ENCODE results near the gene PCLO. TPM values are rescaled to one million over a fixed set of nuclear protein-coding genes. Genes with fewer than 3 reads are reported as not detected.

Gene PCLO
- total RNA-seq, 2 experiments from 2014 or later: 0.35 to 1.4 TPM

DNA sequence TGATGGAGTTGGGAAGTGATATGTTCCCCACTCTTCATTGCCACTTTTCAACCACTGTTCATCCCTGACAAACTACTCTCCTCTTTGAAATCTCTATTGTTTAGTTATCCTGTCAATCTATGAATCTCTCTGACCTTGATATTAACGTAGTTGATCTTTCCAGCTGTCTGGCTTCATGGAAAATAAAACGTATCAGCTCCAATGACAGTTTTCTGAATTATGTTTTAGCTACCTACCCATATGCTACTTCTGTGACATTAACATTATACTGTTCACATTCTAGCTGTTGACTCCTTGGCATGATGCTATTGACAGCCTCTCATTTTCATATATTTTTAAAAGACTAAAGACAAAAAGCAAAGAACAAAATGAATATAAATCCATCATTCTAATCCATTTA is 53.3 kb downstream of the PCLO start:
- no peak for DNase-seq (ENCODE audit: low spot score)
- Histone ChIP-seq H3K27ac (ENCODE audit: low read depth, low read length, poor library complexity, severe bottlenecking) (no peak overlapping the region), H3K9me3 (ENCODE audit: low read length) (no peaks in the 10 kb centered on the region), H4K20me1 (ENCODE audit: insufficient read depth, low read length) (no peaks in the 10 kb centered on the region), H3K79me2 (ENCODE audit: insufficient read depth, low read depth, low read length) (no peaks in the 10 kb centered on the region), H3K4me2 (ENCODE audit: low read length) (no peak overlapping the region), H2AFZ (ENCODE audit: low read length) (no peak overlapping the region), H3K36me3 (ENCODE audit: insufficient read depth, low read length) (no peaks in the 10 kb centered on the region), H3K4me1 (ENCODE audit: insufficient read depth, low read length, poor library complexity, severe bottlenecking) (no peaks in the 10 kb centered on the region), H3K4me3 (ENCODE audit: low read depth, low read length, poor library complexity, severe bottlenecking) (no peak overlapping the region), H3K9me2 (ENCODE audit: insufficient read depth, low read length) (no peaks in the 10 kb centered on the region)
- ChIA-PET POLR2A (interaction anchor here (0.6 kb wide), 1 partner anchor 37 kb away, joined by 3 read pairs; no protein-coding TSS in a partner anchor), CTCF (ENCODE audit: unreplicated experiment) (no interaction called here)
- no TSS peak for BruUV-seq (replicated peaks)
- TF ChIP-seq, protein P1, sequence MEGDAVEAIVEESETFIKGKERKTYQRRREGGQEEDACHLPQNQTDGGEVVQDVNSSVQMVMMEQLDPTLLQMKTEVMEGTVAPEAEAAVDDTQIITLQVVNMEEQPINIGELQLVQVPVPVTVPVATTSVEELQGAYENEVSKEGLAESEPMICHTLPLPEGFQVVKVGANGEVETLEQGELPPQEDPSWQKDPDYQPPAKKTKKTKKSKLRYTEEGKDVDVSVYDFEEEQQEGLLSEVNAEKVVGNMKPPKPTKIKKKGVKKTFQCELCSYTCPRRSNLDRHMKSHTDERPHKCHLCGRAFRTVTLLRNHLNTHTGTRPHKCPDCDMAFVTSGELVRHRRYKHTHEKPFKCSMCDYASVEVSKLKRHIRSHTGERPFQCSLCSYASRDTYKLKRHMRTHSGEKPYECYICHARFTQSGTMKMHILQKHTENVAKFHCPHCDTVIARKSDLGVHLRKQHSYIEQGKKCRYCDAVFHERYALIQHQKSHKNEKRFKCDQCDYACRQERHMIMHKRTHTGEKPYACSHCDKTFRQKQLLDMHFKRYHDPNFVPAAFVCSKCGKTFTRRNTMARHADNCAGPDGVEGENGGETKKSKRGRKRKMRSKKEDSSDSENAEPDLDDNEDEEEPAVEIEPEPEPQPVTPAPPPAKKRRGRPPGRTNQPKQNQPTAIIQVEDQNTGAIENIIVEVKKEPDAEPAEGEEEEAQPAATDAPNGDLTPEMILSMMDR (conservative IDR thresholded peaks at IDR 0.05; ENCODE audit: low read length): no peak
- no peak for TF ChIP-seq EZH2phosphoT487 (IDR thresholded peaks at IDR 0.05; ENCODE audit: borderline replicate concordance, low read depth, low read length)
- intact Hi-C loops (cut with micrococcal nuclease; ENCODE audit: unreplicated experiment): no loop called here

DNA sequence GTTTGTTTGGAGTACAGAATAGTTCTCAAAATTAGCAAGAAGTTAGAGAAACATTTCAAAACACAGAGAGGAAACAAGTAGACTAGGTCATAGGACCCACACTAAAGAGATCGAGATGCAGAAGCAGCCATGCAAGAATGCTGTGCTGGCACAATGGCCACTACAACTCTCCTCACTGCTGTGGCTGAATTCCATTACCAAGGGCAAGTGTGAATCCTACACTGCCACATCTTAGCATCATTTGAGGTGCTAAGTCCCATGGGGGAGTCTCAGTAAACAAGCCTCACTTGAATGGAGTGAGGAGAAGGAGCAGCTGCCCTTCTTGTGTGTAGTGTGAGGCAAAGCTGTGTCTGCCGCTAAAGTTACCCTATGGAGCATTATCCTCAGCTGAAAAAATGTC is 56.7 kb downstream of the PCLO start:
- H3K27ac ChIP-seq (ENCODE audit: low read depth, low read length, poor library complexity, severe bottlenecking): no peak overlapping the region
- TF ChIP-seq EZH2phosphoT487 (IDR thresholded peaks at IDR 0.05; ENCODE audit: borderline replicate concordance, low read depth, low read length): no peak
- TF ChIP-seq, protein P1 (conservative IDR thresholded peaks at IDR 0.05; ENCODE audit: low read length): no peak
- intact Hi-C loops (cut with micrococcal nuclease; ENCODE audit: unreplicated experiment): no loop called here
- no peak for DNase-seq (ENCODE audit: low spot score)
- H2AFZ ChIP-seq (ENCODE audit: low read length): no peak overlapping the region
- H3K9me3 ChIP-seq (ENCODE audit: low read length): no peaks in the 10 kb centered on the region
- H4K20me1 ChIP-seq (ENCODE audit: insufficient read depth, low read length): no peaks in the 10 kb centered on the region
- H3K4me3 ChIP-seq (ENCODE audit: low read depth, low read length, poor library complexity, severe bottlenecking): no peak overlapping the region
- BruUV-seq (replicated peaks): no TSS peak
- no peaks in the 10 kb centered on the region for H3K4me1 ChIP-seq (ENCODE audit: insufficient read depth, low read length, poor library complexity, severe bottlenecking)
- no peaks in the 10 kb centered on the region for H3K9me2 ChIP-seq (ENCODE audit: insufficient read depth, low read length)
- CTCF ChIA-PET (ENCODE audit: unreplicated experiment): no interaction called here
- no peak overlapping the region for H3K4me2 ChIP-seq (ENCODE audit: low read length)
- no peaks in the 10 kb centered on the region for H3K79me2 ChIP-seq (ENCODE audit: insufficient read depth, low read depth, low read length)
- POLR2A ChIA-PET: no interaction called here
- H3K36me3 ChIP-seq (ENCODE audit: insufficient read depth, low read length): no peaks in the 10 kb centered on the region

DNA sequence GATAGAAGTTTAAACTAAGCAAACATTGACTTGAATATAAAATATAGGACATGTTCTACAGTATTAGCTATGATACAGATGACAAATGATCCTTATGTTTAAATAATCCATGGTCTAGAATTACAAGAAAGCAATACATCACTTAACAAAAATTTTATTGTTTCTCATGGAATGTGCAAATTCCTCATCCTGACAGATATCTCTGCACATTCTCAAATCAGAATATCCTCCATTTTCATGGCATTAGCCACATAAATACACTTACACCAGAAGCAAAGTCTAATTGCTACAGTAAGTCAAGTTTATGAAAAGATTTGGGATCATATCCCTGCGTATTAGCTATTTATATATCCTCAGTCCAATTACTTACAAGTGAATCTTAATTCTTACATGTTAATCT is 57.6 kb downstream of the PCLO start:
- Histone ChIP-seq H3K4me1 (ENCODE audit: insufficient read depth, low read length, poor library complexity, severe bottlenecking) (no peaks in the 10 kb centered on the region), H3K9me2 (ENCODE audit: insufficient read depth, low read length) (no peaks in the 10 kb centered on the region), H3K9me3 (ENCODE audit: low read length) (no peaks in the 10 kb centered on the region), H3K4me2 (ENCODE audit: low read length) (no peak overlapping the region), H4K20me1 (ENCODE audit: insufficient read depth, low read length) (no peaks in the 10 kb centered on the region), H3K4me3 (ENCODE audit: low read depth, low read length, poor library complexity, severe bottlenecking) (no peak overlapping the region), H3K36me3 (ENCODE audit: insufficient read depth, low read length) (no peaks in the 10 kb centered on the region), H3K27ac (ENCODE audit: low read depth, low read length, poor library complexity, severe bottlenecking) (no peak overlapping the region), H3K79me2 (ENCODE audit: insufficient read depth, low read depth, low read length) (no peaks in the 10 kb centered on the region), H2AFZ (ENCODE audit: low read length) (no peak overlapping the region)
- CTCF ChIA-PET (ENCODE audit: unreplicated experiment): no interaction called here
- TF ChIP-seq, protein P1 (conservative IDR thresholded peaks at IDR 0.05; ENCODE audit: low read length): no peak
- no peak for TF ChIP-seq EZH2phosphoT487 (IDR thresholded peaks at IDR 0.05; ENCODE audit: borderline replicate concordance, low read depth, low read length)
- no TSS peak for BruUV-seq (replicated peaks)
- POLR2A ChIA-PET: no interaction called here
- no peak for DNase-seq (ENCODE audit: low spot score)
- intact Hi-C loops (cut with micrococcal nuclease; ENCODE audit: unreplicated experiment): no loop called here
